HEK293T (cell line): Measurements from ENCODE around the gene ABHD17C.

Experiments
- BHLHE40 ChIP-seq: fragments of 450-650 bp; IDR thresholded peaks from 2 replicates; pipeline ENCODE4 v1.6.1; 2016; ENCODE audit warnings: mild to moderate bottlenecking, moderate library complexity, borderline replicate concordance
- FOXM1 ChIP-seq: fragments of 450-650 bp; IDR thresholded peaks from 2 replicates; pipeline ENCODE4 v1.6.1; 2017; ENCODE audit warnings: mild to moderate bottlenecking, borderline replicate concordance
- SP1 ChIP-seq: fragments of 450-650 bp; IDR thresholded peaks from 2 replicates; pipeline ENCODE4 v1.6.1; 2017
- TARDBP ChIP-seq: fragments of 450-650 bp; IDR thresholded peaks from 2 replicates; pipeline ENCODE4 v1.6.1; 2016

- TF ChIP-seq SP1 (no peak), BHLHE40 (no peak), FOXM1 (no peak), TARDBP (no peak)
Measured at GRCh38 chr15:80730926-80731325, 35.8 kb downstream of the ABHD17C start.
